Measurements from ENCODE around the gene FAM3D.

FAM3D gene

GRCh38 chr3:58591517-58592510, 74.8 kb downstream of the FAM3D start:
- DNase-seq (ENCODE audit: low spot score): no peak

GRCh38 chr3:58588030-58588614, 78.5 kb downstream of the FAM3D start:
- no peak for DNase-seq (ENCODE audit: low spot score)

DNA sequence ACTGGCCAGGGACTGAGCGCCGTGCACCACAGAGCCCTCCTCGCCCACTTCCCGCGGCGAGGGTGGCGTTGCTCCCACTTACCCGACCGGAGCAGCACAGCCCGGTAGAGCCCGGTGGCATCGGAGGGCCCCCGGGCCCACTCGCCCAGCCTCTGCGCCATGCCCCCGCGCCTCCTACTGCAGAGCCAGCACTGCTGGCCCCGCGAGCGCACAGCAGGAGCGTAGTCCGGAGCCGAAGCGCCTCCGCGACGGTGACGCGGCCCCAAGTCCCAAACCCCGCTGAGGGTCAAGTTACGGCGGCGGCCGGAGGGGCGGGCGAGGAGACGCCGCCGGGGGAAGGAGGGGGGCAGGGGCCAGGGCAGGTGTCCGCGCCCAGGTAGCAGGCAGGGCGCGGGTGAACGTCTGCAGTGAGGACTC, 79.8 kb downstream of the FAM3D start:
- no peak for DNase-seq (ENCODE audit: low spot score)

GRCh38 chr3:58585994-58586393, 80.6 kb downstream of the FAM3D start:
- no peak for DNase-seq (ENCODE audit: low spot score)

DNA sequence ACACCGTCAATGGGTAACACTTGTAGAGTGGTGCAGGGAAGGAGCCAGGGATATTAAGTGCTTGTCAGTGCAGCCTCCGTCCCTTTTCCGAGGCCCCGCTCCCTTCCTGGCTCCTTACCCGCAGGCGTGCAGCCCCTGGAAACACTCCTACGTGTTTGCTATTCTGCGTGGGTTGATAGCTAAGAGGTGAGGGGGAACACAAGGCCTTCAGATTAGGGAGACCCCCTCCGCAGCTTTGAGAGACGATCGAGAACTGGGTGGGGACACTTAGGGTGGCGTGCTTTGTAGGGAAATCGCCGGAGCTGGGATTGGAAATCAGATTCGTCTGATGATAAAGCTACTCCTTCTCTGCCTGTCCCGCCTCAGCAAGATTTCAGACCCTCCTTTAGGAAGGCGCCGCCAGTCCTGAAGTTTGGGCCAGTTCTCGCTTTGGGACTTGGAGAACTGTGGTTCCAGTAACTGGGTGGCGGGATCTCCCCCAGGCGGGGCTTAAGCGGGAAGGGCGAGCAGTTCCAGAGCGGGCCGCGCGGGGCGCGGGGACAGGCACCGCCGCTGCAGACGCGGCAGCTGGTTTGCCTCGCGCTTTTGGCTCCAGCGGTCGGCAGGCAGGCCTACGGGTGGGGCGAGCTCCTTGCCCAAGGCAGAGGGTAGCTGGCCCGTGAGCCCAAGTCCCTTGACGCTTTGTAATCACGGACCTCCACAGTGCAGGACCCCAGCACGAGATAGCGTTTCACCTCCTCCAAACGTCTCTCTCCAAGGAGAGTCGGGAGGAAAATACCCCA, 81.4 kb downstream of the FAM3D start:
- DNase-seq (ENCODE audit: low spot score): peak; percentile 97

DNA sequence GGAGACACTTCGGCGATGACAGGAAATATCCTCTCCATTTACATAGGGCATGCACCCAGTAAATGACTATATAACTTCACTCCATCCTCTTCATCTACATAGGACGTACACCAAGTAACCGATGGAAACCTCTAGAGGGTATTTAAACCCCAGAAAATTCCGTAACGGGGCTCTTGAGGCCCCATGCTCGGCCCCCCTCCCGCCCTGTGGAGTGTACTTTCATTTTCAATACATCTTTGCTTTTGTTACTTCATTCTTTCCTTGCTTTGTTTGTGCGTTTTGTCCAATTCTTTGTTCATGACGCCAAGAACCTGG, 81.9 kb downstream of the FAM3D start:
- DNase-seq (ENCODE audit: low spot score): no peak

All from D341Med (cell line).